SU-DHL-6 (cell line): ENCODE measurements around the gene BZW1.

ENCODE experiments used
- H2AFZ ChIP-seq: fragments of 200-600 bp; sonication (generic); 2 replicates; pipeline ENCODE4 v1.6.1; 2014; ENCODE audit warnings: low read depth, mild to moderate bottlenecking, moderate library complexity, mixed read lengths, antibody characterized with exemption, low read length; ENCODE audit not compliant: severe bottlenecking
- H3F3A ChIP-seq: fragments of 200-600 bp; shearing (Covaris generic); 2 replicates; pipeline ENCODE4 v1.6.0; 2016; ENCODE audit warnings: antibody characterized with exemption, mild to moderate bottlenecking; ENCODE audit not compliant: insufficient read depth
- H3K27ac ChIP-seq: fragments of 200-600 bp; sonication (generic); 2 replicates; pipeline ENCODE4 v1.5.1; 2016; ENCODE audit warnings: low read depth, mild to moderate bottlenecking, low read length, moderate library complexity, mixed read lengths
- H3K27me3 ChIP-seq: fragments of 200-600 bp; sonication (generic), shearing (Covaris generic); 2 replicates; pipeline ENCODE4 v1.6.0; 2014; ENCODE audit warnings: mild to moderate bottlenecking, low read length
- H3K36me3 ChIP-seq: fragments of 200-600 bp; sonication (generic); 2 replicates; pipeline ENCODE4 v1.6.1; 2014; ENCODE audit warnings: mild to moderate bottlenecking, low read length, mixed read lengths
- H3K4me2 ChIP-seq: fragments of 300-600, 200-600 bp; shearing (Covaris generic), sonication (generic); 2 replicates; pipeline ENCODE4 v1.6.0; 2014; ENCODE audit warnings: low read length, low read depth, mild to moderate bottlenecking; ENCODE audit not compliant: poor library complexity, severe bottlenecking
- H3K4me3 ChIP-seq: fragments of 200-600 bp; sonication (generic); 2 replicates; pipeline ENCODE4 v1.5.1; 2014; ENCODE audit warnings: antibody characterized with exemption, low read length, mild to moderate bottlenecking, mixed read lengths; ENCODE audit not compliant: insufficient read depth, poor library complexity, severe bottlenecking
- H3K79me2 ChIP-seq: fragments of 200-600 bp; sonication (generic); 2 replicates; pipeline ENCODE4 v1.6.1; 2014; ENCODE audit warnings: mild to moderate bottlenecking, low read length, moderate library complexity; ENCODE audit not compliant: insufficient read depth
- H3K9ac ChIP-seq: fragments of 200-600 bp; sonication (generic); 2 replicates; pipeline ENCODE4 v1.7.0; 2014; ENCODE audit warnings: mild to moderate bottlenecking, low read length
- H3K9me2 ChIP-seq: fragments of 200-600 bp; sonication (generic); replicated peaks from 2 replicates; pipeline ENCODE4 v1.6.1; 2014; ENCODE audit warnings: low read length; ENCODE audit not compliant: insufficient read depth
- H3K9me3 ChIP-seq: fragments of 200-600 bp; sonication (generic); 2 replicates; pipeline ENCODE4 v1.6.1; 2014; ENCODE audit warnings: low read length, mixed read lengths; ENCODE audit not compliant: insufficient read depth
- H4K20me1 ChIP-seq: fragments of 200-600 bp; sonication (generic); 2 replicates; pipeline ENCODE4 v1.6.1; 2014; ENCODE audit warnings: low read depth, mild to moderate bottlenecking, antibody characterized with exemption, low read length, moderate library complexity, mixed read lengths
- CTCF ChIP-seq: fragments of 200-600 bp; sonication (generic); IDR thresholded peaks from one replicate; pipeline ENCODE4 v1.5.1; 2017; ENCODE audit warnings: antibody characterized with exemption, mild to moderate bottlenecking, low read length, moderate library complexity; ENCODE audit not compliant: insufficient read depth, poor library complexity, severe bottlenecking
- EZH2phosphoT487 ChIP-seq: fragments of 200-600 bp; sonication (generic), shearing (Covaris generic); conservative IDR thresholded peaks from 2 replicates; pipeline ENCODE4 v1.6.1; 2018; ENCODE audit warnings: mild to moderate bottlenecking, antibody characterized with exemption, low read length, moderate library complexity, mixed read lengths

BZW1 gene

GRCh38 chr2:200873560-200873959, 61.9 kb downstream of the BZW1 start:
- Histone ChIP-seq H3K27me3 (no peaks in the 10 kb centered on the region), H3K9me2 (no peaks in the 10 kb centered on the region), H3K27ac (no peak overlapping the region), H2AFZ (no peak overlapping the region), H3K4me2 (no peak overlapping the region), H3F3A (no peaks in the 10 kb centered on the region; the same call in 1 of the 2 replicates), H4K20me1 (no peaks in the 10 kb centered on the region), H3K9ac (no peak overlapping the region), H3K36me3 (peaks cover 19% of the 10 kb centered on the region; the same call in 1 of the 2 replicates), H3K9me3 (no peaks in the 10 kb centered on the region), H3K4me3 (no peak overlapping the region), H3K79me2 (no peaks in the 10 kb centered on the region)
- TF ChIP-seq EZH2phosphoT487 (no peak), CTCF (no peak)
